HG02943 (cell line): ENCODE measurements around the gene JAKMIP3.
"Not testable (repeated sequence)": the region's sequence is repeated elsewhere in the genome, so short reads cannot be mapped to it uniquely, and the experiment has no call there.

Experiments used
- ATAC-seq: cut with Tn5 transposase; IDR thresholded peaks from one replicate; pipeline ENCODE4 v1.9.1; 2021; ENCODE audit warnings: mild to moderate bottlenecking, low read depth, moderate library complexity; ENCODE audit not compliant: unreplicated experiment

JAKMIP3 gene

DNA sequence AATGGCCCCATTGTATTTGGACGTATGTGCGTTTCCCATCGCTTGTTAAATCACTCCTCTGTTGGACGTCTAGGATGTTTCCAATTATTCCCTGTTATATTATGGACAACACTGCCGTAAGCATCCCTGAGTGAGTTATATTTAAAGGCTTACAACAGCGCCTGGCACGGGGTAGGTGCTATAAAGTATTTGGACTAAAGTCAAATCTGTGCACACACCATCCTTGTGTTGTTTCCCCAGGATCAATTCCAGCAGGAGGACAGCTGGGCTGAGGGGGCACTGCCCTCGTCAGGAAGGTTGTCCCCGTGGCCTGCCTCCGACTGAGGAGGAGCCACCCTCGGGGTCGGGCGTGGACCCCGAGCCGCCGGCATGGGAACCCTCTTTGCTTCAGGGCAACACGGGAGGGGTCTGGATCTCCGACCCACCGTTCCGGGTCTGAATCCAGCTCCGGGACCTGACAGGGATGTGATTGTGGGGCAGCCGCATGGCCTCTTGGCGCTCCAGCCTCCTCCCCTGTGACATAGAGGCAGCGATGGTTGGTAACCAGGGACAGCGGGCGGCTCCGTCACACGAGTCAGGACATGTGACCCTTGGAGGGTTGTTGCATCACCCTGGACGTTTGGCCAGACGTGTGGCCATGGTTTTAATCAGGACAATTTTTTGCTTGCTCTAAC, 1.5 kb upstream of the JAKMIP3 start:
- ATAC-seq, result no peak

DNA sequence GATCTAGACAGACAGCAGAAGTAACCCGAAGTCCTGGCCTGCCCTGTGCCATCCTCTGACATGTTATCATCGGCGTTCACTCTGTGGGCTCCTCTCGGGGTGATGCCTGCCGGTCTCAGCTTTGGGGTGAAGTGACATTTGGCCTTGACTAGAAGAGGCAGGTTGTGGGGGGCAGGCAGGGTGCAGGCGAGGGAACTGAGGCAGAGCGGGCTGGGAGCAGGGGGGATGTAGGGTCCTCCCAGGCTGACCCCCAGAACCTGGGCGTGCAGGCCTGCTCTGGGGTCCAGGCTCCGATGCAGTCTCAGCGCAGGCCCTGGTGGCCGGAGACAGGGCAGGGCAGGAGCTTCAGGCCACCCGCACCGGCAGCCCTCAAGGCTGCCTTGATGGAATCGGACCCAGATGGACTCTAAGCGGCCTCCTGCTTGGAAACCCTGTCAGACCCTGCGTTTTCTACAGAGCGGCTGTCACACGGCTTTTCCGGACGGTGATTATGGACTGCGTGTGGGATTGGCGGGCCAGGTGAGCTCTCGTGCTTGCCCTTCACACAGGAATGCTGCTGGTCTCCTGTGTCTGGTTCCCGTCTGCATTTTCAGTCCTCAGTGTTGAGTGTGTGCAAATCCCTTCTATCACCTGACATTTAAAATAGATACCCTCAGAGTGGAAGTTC, 842 bp upstream of the JAKMIP3 start:
- no peak for ATAC-seq

DNA sequence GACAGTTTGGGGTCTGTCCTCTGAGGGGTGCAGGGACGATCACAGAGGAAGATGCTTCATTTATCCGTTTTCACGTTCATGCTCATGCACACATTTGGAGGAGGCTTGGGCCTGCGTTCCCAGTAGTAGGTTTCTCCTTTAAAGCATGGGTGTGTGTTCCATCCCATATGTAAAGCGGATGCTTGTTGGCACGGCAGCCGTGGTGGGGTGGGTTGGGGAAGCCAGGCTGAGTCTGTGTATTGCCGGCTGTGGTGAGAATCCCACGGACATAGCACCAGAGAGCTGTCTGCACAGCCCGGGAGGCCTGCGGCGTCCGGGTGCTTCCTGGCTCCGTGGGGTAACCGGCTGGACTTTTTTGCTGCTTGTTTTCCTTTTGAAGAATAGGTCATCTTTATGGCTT, 440 bp downstream of the JAKMIP3 start:
- ATAC-seq, result no peak

DNA sequence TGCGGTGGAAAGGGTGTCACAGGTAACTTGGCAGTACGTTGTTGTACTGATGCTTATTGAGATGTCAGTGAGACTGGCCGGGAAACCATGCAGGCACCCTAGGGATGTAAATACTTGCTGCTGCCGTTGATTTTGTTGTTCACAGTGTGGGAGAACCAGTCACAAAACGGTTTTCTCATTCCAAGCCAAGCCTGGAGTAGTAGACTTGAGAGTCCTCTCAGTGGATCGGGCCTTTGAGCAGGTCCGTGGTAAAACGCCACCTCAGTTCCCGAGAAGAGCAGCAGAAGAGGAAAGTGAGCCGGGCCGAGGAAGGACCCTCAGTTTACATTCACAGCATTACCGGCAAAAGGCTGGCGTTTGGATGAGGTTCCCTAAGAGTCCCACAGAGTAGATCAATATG, 1.1 kb downstream of the JAKMIP3 start:
- ATAC-seq, result no peak

DNA sequence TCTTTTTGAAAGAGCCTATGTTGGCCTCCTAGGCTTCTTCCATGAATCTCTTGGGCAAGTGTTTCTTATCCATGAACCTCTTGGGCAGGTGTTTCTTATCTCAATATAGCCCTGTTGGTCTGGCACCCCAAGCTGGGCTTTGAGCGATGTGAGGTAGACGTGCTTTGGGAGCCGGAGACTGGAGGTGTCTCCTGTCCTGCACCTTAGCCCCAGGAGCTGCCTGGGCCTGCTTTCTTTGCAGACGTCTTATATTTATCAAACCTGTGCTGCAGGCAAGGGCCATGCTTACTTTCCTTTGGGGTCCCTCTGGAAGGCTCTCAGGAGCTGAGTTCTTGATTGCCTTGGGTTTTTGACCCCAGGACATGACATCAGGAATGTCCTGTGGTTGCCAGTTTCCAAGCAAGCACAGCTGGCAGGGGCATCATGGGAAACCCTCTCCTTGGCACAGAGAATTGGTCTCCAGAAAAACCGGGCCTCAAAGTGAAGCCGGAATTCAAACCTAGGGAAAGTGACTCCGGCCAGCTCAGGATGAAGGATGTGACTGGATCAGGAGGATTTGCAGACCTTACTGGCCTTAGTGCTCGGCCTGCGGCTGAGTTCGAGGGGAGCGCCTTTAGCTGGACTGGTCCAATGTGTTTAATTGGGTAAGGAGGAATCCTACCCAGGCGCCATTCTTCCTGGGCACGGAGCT, 2.8 kb downstream of the JAKMIP3 start:
- no peak for ATAC-seq

DNA sequence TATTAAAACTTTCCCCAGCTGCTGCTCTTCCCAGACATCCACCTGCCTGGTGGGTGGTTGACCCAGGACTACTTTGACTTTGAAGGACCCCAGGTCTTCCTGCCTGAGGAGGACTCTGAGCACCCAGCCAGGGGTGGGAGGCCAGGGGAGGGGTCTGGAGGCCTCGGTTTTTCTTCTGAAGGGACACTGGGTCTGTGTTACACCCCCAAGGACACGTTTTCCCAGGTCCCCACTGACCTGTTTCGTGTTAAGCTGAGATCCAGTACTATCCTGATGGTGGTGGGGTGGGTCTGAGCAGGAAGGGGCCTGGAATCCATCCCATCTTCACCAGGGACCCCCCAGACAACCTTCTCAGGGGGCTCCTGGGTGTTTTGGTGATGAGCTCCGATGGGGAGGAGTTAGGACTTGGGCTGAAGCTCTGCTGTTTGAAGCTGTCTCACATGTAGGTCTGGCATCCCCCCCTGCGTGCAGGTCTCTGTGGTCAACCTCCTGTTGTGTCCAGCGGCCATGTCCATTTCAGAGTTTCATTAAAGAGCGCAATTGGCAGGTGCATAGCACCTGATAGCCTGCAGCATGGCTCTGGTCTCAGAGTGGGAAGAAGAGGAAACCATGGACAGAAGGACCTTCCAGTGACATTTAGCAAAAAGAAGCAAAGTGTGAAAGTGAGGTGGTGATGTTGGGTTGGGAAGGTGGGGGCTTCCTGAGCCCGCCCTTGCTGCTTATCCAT, 3.5 kb downstream of the JAKMIP3 start:
- no peak for ATAC-seq

DNA sequence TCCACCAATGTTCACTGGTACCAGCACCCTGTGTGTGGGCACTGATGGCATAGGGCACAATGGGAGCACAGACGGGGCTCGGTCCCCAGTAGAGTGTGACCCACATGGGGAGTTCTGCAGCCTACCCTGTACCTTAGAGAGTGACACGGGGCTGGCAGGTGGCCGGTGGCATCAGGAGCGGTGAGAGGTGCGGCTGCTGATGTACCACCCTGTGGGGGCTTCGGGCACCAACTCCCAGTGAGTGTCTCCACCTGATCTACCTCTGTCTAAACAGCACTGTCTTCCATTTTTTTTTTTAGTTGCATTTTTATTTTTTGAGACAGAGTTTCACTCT, 4.1 kb downstream of the JAKMIP3 start:
- no peak for ATAC-seq

DNA sequence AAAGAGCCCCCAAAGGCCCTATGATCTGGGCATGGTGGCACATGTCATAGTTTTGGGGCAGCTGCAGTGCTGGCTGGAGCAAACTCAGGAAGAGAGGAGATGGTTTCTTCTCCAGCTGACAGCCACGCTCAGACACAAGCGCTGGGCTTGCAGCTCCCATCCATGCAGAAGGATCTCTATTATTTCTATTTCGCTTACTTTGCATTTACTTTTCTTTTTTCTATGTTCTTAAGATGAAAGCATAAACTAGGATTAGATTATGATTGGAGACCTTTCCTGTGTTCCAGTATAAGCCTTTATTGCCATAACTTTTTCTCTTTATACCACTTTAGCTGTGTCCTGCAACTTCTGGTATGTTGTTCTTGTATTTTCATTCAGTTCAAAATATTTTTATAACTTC, 5.0 kb downstream of the JAKMIP3 start:
- no peak for ATAC-seq

DNA sequence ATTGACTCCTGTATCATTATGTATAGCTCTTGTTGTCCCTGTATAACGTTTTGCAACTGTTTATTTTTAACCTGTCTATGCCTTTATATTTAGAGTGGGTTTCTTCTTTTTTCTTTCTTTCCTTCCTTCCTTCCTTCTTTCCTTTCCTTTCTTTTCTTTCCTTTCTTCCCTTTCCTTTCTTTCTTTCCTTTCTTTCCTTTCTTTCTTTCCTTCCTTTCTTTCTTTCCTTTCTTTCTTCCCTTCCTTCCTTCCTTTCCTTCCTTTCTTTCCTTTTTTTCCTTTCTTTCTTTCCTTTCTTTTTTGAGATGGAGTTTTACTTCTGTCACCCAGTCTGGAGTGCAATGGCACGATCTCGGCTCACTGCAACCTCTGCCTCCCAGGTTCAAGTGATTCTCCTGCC, 5.9 kb downstream of the JAKMIP3 start:
- no peak for ATAC-seq

DNA sequence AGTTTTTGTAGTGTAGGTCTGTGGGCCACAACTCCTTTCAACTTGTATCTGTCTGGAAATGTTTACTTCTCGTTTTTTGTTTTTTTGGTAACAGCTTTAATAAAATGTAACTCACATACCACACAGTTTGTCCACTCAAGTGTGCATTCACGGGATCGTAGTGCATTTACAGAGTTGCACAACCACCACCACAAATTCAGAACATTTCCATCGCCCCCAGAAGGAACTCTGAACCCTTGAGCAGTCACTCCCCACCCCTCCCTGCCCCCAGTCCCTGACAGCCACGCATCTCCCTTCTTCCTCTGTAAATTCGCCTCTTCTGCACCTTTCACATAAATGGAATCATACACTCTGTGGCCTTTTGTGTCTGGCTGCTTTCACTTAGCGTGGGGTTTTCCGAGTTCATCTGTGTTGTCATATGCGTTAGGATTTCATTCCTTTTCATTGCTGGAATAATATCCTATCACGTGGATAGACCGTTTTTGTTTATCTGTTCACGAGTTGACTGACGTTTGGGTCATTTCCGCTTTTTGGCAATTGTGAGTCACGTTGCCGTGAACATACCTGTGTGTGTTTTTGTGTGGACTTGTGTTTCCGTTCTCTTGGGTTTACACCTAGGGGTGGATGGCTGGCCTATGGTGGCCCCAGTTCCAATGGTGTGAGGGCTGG, 10.3 kb downstream of the JAKMIP3 start:
- no peak for ATAC-seq

DNA sequence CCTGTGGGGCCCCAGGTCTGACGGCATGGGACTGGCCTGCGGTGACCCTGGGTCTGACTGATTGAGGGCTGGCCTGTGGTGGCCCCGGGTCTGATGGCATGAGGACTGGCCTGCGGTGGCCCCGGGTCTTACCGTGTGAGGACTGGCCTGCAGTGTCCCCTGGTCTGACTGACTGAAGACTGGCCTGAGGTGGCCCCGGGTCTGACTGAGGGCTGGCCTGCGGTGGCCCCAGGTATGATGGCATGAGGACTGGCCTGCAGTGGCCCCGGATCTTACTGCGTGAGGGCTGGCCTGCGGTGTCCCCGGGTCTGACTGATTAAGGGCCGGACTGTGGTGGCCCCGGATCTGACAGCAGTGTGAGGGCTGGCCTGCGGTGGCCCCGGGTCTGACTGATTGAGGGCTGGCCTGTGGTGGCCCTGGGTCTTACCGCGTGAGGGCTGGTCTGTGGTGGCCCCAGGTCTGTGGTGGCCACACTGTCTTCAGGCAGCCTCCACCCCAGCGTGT, 10.9 kb downstream of the JAKMIP3 start:
- no peak for ATAC-seq

DNA sequence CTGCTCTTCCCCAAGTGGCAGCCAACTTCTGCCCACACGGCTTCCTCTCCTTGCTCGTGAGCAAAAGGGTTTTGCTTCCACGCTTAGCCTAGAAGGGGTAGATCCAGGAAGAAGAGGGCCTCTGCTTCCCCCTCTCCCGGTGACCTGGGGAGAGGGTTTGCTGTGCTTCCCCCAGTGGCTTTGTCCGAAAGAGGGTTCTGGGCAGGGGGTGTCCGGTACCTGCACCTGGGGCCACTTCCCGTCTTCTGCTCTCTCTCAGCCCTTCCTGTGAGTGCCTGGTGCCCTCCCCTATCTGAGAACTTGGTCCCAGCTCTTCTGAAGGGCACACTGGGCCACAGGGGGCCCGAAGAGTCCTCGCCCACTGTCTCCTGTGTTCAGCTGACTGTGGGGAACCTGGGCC, 11.3 kb downstream of the JAKMIP3 start:
- no peak for ATAC-seq

DNA sequence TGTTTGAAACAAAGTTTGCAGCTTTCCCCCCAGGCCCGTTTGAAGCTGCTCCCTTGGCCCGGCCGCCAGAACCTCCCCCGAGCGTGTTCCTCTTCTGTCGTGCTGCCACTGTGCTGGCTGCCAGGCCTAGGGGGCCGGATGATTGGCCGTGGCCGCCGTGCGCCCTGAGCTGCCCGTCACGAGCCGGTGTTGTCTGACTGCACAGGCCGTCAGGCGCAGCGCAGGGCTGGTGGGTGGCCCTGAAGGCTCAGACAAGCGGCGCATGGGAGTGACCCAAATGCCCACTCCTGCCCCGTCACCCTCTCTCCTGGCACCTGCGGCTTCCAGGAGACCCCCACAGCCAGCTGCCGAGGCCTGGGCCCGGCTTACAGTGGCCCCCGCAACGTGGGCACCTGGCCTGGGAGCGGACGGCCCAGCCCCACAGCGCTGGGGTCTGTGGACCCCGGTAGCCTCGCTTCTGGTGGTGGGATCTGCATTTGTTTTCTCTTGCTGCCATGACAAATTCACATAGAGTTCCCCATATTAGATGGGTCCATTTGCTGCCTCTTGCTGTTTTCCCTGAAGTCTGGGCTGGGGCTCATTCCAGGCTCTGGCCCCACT, 13.1 kb downstream of the JAKMIP3 start:
- ATAC-seq, result no peak

DNA sequence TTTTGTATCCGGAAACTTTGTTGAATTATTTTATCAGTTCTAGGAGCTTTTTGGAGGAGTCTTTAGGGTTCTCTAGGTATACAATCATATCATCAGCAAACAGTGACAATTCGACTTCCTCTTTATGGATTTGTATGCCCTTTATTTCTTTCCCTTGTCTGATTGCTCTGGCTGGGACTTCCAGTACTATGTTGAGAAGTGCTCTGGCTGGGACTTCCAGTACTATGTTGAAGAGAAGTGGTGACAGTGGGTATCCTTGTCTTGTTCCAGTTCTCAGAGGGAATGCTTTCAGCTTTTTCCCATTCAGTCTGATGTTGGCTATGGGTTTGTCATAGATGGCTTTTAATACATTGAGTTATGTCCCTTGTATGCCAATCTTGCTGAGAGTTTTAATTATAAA, 18.6 kb downstream of the JAKMIP3 start:
- ATAC-seq, result not testable (repeated sequence)

DNA sequence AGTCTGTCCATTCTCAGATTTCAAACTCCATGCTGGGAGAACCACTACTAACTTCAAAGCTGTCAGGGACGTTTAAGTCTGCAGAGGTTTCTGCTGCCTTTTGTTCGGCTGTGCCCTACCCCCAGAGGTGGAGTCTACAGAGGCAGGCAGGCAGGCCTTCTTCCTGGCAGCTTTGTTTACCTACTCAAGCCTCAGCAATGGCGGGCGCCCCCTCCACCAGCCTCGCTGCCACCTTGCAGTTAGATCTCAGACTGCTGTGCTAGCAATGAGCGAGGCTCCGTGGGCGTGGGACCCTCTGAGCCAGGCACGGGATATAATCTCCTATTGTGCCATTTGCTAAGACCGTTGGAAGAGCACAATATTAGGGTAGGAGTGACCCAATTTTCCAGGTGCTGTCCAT, 27.5 kb downstream of the JAKMIP3 start:
- ATAC-seq, result not testable (repeated sequence)

DNA sequence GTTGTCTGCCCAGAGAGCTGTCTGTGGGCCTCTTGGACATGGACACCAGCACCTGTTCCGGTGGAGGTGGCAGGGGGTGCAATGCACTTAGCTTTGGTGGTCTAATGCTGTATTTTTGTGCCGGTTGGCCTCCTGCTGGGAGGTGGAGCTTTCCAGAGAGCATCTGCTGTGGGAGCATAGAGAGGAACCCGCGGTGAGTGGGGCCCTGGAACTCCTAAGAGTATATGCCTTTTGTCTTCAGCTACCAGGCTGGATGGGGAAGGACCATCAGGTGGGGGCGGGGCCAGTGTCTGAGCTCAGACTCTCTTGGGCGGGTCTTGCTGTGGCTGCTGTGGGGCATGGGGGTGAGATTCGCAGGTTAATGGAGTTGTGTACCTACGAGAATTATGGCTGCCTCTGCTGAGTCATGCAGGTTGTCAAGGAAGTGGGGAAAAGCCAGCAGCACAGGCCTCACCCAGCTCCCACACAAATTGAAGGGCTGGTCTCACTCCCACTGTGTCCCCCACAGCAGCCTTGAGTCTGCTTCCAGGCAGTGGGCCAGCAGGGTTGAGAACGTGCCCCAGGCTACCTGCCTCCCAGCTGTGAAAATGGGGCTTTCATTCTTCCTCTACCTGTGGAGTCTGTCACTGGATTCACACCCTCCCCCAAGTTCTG, 29.0 kb downstream of the JAKMIP3 start:
- ATAC-seq, result no peak

DNA sequence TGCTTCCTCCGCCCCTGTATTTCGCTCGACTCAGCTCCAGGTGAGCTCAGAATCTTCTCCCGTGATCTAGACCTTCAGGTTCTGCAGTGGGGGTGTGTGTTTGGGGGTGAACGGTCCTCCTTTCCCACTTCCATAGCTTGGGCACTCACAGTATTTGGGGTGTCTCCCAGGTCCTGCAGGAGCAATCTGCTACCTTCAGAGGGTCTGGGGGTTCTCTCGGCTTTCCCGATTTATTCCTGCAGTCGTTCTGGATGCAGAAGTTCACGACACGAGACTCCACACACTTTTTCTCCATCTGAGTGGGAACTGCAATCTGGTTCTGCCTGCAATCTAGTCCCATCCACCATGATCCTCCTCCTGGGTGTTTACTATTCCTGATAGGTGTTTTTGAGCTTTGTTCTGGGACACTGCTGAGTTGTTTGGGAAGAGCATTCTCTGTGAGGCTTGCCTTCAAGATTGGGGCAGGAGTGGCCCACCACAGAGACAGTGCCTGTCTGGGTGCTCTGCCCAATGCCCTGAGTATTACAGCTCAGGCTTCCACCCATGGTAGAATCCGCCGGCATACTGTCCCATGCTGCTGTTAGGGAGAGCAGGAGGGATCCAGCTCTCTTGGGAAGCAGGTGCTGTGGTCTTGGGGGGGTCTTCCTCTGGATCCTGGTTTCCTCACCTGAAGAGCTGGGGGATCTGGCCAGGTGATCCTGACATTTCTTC, 29.8 kb downstream of the JAKMIP3 start:
- ATAC-seq, result no peak

DNA sequence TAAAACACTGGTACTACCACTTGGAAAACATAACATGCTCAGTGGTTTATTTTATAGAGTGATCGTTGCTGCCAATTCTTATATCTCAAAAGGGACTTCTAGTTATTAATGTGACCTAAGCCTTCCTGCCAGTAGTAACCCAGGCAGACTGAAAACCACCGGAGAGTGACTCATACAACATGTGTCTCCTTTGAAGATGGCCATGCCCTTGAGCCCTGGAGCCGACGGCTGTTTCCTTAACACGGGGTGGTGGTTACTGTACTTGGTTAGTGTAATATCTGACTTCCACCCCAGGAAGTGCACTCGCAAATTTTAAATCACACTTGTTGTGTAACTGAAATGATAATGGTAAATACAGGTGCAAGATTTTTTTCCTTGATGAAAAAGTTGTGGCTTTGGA, 30.5 kb downstream of the JAKMIP3 start:
- ATAC-seq, result no peak

DNA sequence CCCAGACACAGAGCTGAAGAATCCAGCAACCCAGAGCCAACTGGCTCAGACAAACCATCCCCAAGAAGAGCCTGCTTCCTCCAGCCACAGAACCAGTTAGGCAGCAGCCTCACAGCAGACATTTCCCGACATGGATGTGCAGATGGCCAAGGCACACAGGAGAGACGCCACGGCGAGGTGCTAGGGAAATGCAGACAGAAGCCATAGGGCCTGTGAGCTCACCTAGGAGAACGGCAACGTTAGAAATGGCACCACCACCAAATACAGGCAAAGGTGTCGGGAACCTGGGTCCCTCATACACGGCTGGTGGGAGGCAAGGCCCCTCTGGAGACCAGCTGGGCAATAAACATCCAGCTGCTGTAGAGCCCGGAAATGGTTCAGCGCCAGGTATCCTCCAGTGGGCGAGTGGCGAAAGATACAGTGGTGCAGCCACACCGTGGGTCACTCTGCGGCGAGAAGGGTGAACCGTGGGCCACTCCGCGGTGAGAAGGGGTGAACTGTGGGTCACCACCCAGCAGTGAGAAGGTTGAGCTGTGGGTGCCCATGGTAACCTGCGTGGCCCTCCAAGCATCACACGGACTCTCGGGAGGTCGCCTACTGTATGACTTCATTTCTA, 31.2 kb downstream of the JAKMIP3 start:
- ATAC-seq, result no peak
